Thyroid gland (tissue), 4 donors: ENCODE results near the gene DYTN.

Experiments
- POLR2A ChIP-seq, 2 donors: fragments of 450-650 bp; IDR thresholded peaks; one replicate each; pipeline ENCODE4 v1.6.1; 2017; ENCODE audit warnings: antibody characterized with exemption in 2 of 2, mild to moderate bottlenecking in 2 of 2, moderate library complexity in 1 of 2
- TF ChIP-seq, protein P1 (sequence below), 6 experiments: fragments of 200-600 bp in 3 of 6; fragments of 450-650 bp in 3 of 6; sonication (generic) in 3 of 6; IDR thresholded peaks; one replicate each; pipeline ENCODE4 v1.5.1; 2016 to 2019; ENCODE audit warnings: antibody characterized with exemption in 6 of 6, mild to moderate bottlenecking in 2 of 6, inconsistent platforms in 1 of 6, moderate library complexity in 1 of 6

DNA sequence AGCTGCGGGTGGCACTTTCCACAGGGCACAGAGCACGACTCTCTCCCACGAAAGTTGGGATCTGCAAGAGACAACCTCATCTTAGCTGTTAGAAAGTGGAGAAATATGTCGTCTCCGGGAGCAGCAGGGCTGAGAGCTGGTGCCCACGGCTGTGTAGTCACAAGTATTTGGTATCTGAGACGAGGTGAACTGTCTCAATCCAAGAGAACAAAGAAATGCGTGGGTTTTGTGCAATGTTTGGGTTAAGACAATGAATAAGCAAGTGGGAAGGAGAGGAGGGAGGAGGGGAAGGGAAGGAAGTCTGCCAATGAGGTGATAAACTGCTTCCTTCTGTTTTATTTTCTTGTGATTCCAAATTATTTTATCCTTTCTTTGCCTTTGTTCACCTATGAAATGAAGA, 18.0 kb downstream of the DYTN start:
- TF ChIP-seq, protein P1, sequence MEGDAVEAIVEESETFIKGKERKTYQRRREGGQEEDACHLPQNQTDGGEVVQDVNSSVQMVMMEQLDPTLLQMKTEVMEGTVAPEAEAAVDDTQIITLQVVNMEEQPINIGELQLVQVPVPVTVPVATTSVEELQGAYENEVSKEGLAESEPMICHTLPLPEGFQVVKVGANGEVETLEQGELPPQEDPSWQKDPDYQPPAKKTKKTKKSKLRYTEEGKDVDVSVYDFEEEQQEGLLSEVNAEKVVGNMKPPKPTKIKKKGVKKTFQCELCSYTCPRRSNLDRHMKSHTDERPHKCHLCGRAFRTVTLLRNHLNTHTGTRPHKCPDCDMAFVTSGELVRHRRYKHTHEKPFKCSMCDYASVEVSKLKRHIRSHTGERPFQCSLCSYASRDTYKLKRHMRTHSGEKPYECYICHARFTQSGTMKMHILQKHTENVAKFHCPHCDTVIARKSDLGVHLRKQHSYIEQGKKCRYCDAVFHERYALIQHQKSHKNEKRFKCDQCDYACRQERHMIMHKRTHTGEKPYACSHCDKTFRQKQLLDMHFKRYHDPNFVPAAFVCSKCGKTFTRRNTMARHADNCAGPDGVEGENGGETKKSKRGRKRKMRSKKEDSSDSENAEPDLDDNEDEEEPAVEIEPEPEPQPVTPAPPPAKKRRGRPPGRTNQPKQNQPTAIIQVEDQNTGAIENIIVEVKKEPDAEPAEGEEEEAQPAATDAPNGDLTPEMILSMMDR (IDR thresholded peaks at IDR 0.05), result no peak
- no peak for TF ChIP-seq POLR2A (IDR thresholded peaks at IDR 0.05)
